22Rv1 (cell line): ENCODE data around the gene CRYBB1.

ENCODE experiments used
- H3K27ac ChIP-seq: fragments of 450-650 bp; 2 replicates; pipeline ENCODE4 v1.5.1; 2017
- ZFX ChIP-seq: fragments of 450-650 bp; IDR thresholded peaks from 2 replicates; pipeline ENCODE4 v1.6.1; 2017; ENCODE audit warnings: antibody characterized with exemption, borderline replicate concordance
- TF ChIP-seq, protein P1 (sequence below): fragments of 450-650 bp; IDR thresholded peaks from 2 replicates; pipeline ENCODE4 v1.5.1; 2017; ENCODE audit warnings: mild to moderate bottlenecking

CRYBB1 gene

DNA sequence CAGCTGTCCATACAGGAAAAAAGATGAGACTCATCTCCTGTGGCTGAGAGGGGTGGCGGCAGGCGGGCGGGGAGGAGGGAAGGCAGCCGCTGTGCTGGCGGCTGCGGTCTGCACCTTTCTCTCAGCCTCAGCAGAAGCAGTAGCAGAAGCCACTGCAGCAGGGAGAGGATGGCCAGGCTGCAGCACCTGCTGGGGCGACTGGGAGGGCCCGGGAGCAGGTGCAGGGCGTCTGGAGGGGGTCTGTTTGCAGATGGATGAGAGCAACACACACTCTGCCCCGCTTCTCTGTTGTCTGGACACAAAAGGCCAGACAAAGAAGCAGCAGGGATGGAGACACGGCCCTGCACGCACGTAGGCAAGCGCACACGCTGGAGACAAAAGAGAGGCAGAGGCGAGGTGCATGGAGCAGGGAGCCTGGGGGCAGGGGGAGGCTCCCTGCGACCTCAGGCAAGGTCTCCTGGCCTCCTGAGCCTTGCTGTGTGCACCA, 30.2 kb upstream of the CRYBB1 start:
- no peak overlapping the region for H3K27ac ChIP-seq
- TF ChIP-seq ZFX: no peak
- TF ChIP-seq, protein P1, sequence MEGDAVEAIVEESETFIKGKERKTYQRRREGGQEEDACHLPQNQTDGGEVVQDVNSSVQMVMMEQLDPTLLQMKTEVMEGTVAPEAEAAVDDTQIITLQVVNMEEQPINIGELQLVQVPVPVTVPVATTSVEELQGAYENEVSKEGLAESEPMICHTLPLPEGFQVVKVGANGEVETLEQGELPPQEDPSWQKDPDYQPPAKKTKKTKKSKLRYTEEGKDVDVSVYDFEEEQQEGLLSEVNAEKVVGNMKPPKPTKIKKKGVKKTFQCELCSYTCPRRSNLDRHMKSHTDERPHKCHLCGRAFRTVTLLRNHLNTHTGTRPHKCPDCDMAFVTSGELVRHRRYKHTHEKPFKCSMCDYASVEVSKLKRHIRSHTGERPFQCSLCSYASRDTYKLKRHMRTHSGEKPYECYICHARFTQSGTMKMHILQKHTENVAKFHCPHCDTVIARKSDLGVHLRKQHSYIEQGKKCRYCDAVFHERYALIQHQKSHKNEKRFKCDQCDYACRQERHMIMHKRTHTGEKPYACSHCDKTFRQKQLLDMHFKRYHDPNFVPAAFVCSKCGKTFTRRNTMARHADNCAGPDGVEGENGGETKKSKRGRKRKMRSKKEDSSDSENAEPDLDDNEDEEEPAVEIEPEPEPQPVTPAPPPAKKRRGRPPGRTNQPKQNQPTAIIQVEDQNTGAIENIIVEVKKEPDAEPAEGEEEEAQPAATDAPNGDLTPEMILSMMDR: no peak

DNA sequence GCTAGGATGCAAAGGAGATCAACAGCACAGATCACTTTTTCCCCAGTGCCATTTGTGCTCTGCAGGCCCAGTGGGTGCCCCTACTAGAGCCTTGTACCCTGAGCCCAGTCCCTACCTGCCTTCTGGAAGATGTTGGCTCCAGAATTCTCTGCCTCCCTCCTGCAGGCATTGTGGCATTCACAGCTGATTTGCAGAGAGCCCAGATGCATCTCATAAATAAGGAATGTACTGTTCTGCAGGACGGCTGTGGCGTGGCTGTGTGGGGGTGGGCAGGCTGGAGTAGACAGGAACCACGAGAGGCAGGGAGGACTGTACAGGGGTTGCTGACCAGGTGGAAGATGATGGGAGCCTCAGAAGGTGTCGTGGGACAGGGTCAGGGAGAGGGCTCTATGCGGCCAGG, 28.3 kb upstream of the CRYBB1 start:
- H3K27ac ChIP-seq: no peak overlapping the region
- TF ChIP-seq, protein P1: no peak
- no peak for TF ChIP-seq ZFX

DNA sequence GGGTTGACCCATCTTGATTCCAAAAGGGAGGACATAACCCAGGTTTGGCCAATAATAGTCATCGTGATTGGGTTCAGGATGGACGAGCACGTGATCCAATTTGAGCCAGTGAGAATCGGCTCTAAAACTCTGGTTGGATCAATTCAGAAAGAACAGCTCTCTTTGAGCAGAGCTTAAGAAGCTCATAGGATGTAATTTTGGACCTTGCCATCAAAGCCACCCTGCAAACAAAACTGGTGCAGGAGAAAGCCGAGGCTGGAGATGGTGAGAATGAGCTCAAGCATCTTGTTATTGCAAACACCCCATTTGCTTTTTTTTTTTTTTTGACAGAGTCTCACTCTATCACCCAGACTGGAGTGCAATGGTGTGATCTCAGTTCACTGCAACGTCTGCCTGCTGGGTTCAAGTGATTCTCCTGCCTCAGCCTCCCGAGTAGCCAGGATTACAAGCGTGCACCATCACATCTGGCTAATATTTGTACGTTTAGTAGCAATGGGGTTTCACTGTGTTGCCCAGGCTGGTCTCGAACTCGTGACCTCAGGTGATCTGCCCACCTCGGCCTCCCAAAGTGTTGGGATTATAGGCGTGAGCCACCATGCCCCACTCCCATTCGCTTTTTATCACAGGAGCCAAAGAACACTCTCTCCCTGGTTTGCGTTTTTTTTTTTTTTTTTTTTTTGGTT, 25.7 kb upstream of the CRYBB1 start:
- TF ChIP-seq, protein P1: no peak
- no peak for TF ChIP-seq ZFX
- no peak overlapping the region for H3K27ac ChIP-seq

DNA sequence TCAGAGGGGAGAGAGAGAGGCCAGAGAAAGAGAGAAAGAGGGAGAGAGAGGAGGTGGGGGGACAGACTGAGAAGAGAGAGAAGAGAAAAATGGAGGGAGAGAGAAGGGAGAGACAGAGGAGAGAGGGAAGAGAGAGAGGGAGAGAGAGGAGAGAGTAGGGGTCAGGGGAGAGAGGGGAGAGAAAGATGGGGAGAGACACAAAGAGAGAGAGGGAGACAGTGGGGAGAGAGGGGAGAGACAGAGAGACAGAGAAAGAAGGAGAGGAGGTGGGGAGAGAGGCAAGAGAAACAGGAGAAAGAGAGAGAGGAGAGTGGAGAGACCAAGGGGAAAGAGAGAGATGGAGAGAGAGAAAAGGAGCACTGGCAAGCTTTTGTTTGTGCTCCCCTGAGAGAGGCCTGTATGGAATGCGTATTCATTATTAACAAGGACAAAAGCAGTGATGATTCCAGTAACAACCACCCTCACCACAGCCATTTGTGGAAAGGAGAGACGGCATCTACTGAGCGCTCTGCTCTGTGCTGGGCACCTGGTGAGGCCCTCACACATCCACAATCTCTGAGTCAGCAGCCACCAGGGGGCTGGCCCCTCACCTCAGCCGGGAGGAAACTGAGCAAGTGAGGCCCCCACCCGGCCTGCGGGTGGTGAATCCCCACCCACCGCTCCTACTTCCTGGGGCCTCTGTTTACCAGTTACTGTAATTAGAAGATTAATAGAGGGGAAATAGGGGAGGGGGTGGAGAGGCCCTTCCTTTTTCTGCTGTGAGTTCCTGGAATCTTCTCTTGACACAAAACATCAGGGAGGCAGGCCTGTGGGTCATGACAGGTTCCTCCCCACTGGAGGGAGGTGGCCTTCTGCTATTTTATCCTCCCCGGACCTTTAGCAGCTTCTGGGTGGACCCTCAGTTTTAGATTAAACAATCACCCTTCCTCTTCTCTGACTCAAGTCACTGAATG, 24.9 kb upstream of the CRYBB1 start:
- TF ChIP-seq ZFX: no peak
- TF ChIP-seq, protein P1: no peak
- H3K27ac ChIP-seq: no peak overlapping the region

DNA sequence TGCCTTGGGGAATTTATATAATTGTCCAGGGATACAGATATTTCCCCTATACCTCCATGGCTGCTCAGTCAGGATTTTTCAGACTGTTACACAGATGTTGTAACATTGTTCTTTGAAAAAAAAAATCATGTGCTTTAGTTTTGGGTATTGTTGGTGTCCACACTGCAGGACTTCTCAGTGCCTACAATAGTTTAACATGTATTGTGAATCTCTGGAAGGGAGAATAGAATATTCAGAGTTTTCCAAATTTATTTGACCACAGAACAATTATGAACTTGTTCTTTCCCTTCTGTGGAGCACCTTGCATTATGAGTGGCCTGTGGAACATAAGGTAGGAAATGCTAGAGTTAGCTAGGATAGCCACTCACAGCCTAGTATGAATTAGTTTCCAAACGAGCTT, 18.5 kb upstream of the CRYBB1 start:
- no peak overlapping the region for H3K27ac ChIP-seq
- no peak for TF ChIP-seq ZFX

DNA sequence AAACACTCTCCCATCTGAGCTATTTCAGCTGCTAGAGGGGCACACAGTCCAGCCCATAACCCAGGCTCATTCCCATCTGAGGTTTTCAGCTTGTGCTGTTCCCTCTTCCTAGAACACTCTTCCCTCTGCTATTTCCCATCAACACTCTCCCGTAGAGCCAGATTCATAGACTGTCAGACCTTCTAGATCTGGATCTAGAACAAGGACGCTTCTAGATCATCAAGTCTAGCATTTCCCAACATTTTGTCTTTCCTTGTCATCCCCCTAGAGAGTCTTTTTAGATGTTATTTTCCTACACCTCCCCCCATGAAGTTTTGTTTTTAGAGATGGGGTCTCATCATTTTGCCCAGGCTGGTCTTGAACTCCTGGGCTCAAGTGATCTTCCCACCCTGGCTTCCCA, 17.3 kb upstream of the CRYBB1 start:
- no peak overlapping the region for H3K27ac ChIP-seq
- TF ChIP-seq, protein P1: no peak

DNA sequence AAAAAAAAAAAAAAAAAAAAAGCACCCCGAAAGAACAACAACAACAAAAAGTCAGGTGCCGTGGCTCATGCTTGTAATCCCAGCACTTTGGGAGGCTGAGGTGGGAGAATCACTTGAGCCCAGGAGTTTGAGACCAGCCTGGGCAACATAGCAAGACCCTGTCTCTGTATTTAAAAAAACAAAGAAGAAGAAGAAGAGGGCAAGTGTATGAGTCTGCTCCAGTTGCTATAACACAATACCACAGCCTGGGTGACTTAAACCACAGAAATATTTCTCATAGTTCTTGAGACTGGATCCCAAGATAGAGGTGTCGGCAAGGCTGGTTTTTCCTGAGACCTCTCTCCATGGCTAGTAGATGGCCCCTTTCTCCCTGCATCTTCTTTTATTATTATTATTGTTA, 16.4 kb upstream of the CRYBB1 start:
- TF ChIP-seq ZFX: no peak
- TF ChIP-seq, protein P1: no peak
- H3K27ac ChIP-seq: no peak overlapping the region
